T-helper 1 cell treated with Interleukin-12 subunit alpha and Interleukin-12 subunit beta and Interleukin-4 antibody, amounts not matched to agents 30 ng/mL and 1 ng/mL, for 36 hours (primary cell): Measurements from ENCODE around the gene MAP4K5. TPM values are rescaled to one million over a fixed set of nuclear protein-coding genes. Genes with fewer than 3 reads are reported as not detected.

Source experiments
- intact Hi-C: fragments of 100-400 bp; cut with micrococcal nuclease; formaldehyde crosslinking; loops from one replicate; pipeline ENCODE4 v1.15.1; 2024
- total RNA-seq: library from RNA; stranded (reverse); gene quantifications from 2 replicates; pipeline ENCODE4 v1.2.3, GENCODE V29; 2022

MAP4K5 gene
- total RNA-seq, 1 donor from 2014 or later, result 20.6 TPM

- intact Hi-C loops, result no loop called here
These were observed 125.1 kb downstream of the MAP4K5 start for GRCh38 chr14:50407111-50407812.

GRCh38 chr14:50403419-50403818 is 128.9 kb downstream of the MAP4K5 start:
- intact Hi-C loops, result no loop called here

GRCh38 chr14:50402965-50403364 is 129.4 kb downstream of the MAP4K5 start:
- intact Hi-C loops, result no loop called here

GRCh38 chr14:50400461-50400860 is 131.9 kb downstream of the MAP4K5 start:
- intact Hi-C loops, result no loop called here

GRCh38 chr14:50399251-50400032 is 132.9 kb downstream of the MAP4K5 start:
- intact Hi-C loops, result no loop called here

GRCh38 chr14:50398189-50398580 is 134.2 kb downstream of the MAP4K5 start:
- intact Hi-C loops, result no loop called here

- intact Hi-C loops, result loop anchor here (1.0 to 2.0 kb wide), 2 partner anchors 34 to 135 kb away; partner anchors contain the start of gene MAP4K5
These were observed 134.8 kb downstream of the MAP4K5 start for GRCh38 chr14:50397390-50398188.

GRCh38 chr14:50396631-50397389 is 135.6 kb downstream of the MAP4K5 start, which contains the start of gene CDKL1:
Gene CDKL1, minus strand, starts transcription at chr14:50396881. Its CDS starts 1,013 bp downstream, at chr14:50395868.
- intact Hi-C loops, result loop anchor here (1.0 to 2.0 kb wide), 3 partner anchors 34 to 136 kb away; partner anchors contain the start of gene MAP4K5

GRCh38 chr14:50395448-50395847 is 136.9 kb downstream of the MAP4K5 start:
- intact Hi-C loops, result no loop called here

- intact Hi-C loops, result no loop called here
These were observed 137.7 kb downstream of the MAP4K5 start for GRCh38 chr14:50394713-50395112.

GRCh38 chr14:50389668-50390441 is 142.5 kb downstream of the MAP4K5 start:
- intact Hi-C loops, result no loop called here

GRCh38 chr14:50388256-50388931 is 144.0 kb downstream of the MAP4K5 start:
- intact Hi-C loops, result no loop called here

- intact Hi-C loops, result no loop called here
These were observed 144.8 kb downstream of the MAP4K5 start for GRCh38 chr14:50387548-50387947.

GRCh38 chr14:50383618-50384225 is 148.6 kb downstream of the MAP4K5 start:
- intact Hi-C loops, result no loop called here

GRCh38 chr14:50381823-50382287 is 150.5 kb downstream of the MAP4K5 start:
- intact Hi-C loops, result no loop called here

GRCh38 chr14:50381008-50381407 is 151.4 kb downstream of the MAP4K5 start:
- intact Hi-C loops, result no loop called here

GRCh38 chr14:50380455-50380854 is 151.9 kb downstream of the MAP4K5 start:
- intact Hi-C loops, result no loop called here

GRCh38 chr14:50379563-50379962 is 152.8 kb downstream of the MAP4K5 start:
- intact Hi-C loops, result no loop called here

- intact Hi-C loops, result no loop called here
These were observed 154.8 kb downstream of the MAP4K5 start for GRCh38 chr14:50377550-50378085.
